ENCODE data around the gene KRT75. TPM values are rescaled to one million over a fixed set of nuclear protein-coding genes. Genes with fewer than 3 reads are reported as not detected.

KRT75 gene
- polyA plus RNA-seq, 1 donor: not detected

GRCh38 chr12:52434760-52435530, 774 bp upstream of the KRT75 start:
- H3K36me3 ChIP-seq (ENCODE audit: control insufficient read depth, insufficient read depth, low read length): no peaks in the 10 kb centered on the region
- DNase-seq: no peak
- H3K4me3 ChIP-seq (ENCODE audit: low read length): no peak overlapping the region

GRCh38 chr12:52433501-52434080, 580 bp downstream of the KRT75 start:
- WGBS (ENCODE audit: insufficient coverage, low lambda C conversion rate): no CpG with 5 or more reads among the region's 12 CpGs
- no peak for DNase-seq
- no peaks in the 10 kb centered on the region for H3K9me3 ChIP-seq (ENCODE audit: control insufficient read depth, low read depth, low read length)
- H3K4me3 ChIP-seq (ENCODE audit: low read length): no peak overlapping the region
- H3K4me1 ChIP-seq (ENCODE audit: control insufficient read depth, insufficient read depth, low read length): no peaks in the 10 kb centered on the region
- no peaks in the 10 kb centered on the region for H3K36me3 ChIP-seq (ENCODE audit: control insufficient read depth, insufficient read depth, low read length)
- no peak overlapping the region for H3K27ac ChIP-seq (ENCODE audit: low read length)
- peaks cover 7% of the 10 kb centered on the region for H3K27me3 ChIP-seq (ENCODE audit: control insufficient read depth, insufficient read depth, low read length)

More at GRCh38 chr12:52434760-52435530, 774 bp upstream of the KRT75 start:
- H3K9me3 ChIP-seq (ENCODE audit: control insufficient read depth, low read depth, low read length): no peaks in the 10 kb centered on the region
- H3K4me1 ChIP-seq (ENCODE audit: control insufficient read depth, insufficient read depth, low read length): no peaks in the 10 kb centered on the region
- H3K27me3 ChIP-seq (ENCODE audit: control insufficient read depth, insufficient read depth, low read length): peaks cover 5% of the 10 kb centered on the region
- H3K27ac ChIP-seq (ENCODE audit: low read length): no peak overlapping the region
- 100% methylated on average over 2 of the region's 6 CpGs for WGBS (ENCODE audit: insufficient coverage, low lambda C conversion rate)

- no peak overlapping the region for H3K4me3 ChIP-seq (ENCODE audit: low read length)
- no CpG with 5 or more reads among the region's 6 CpGs for WGBS (ENCODE audit: insufficient coverage, low lambda C conversion rate)
- no peaks in the 10 kb centered on the region for H3K36me3 ChIP-seq (ENCODE audit: control insufficient read depth, insufficient read depth, low read length)
- no peaks in the 10 kb centered on the region for H3K9me3 ChIP-seq (ENCODE audit: control insufficient read depth, low read depth, low read length)
- DNase-seq: no peak
- H3K27me3 ChIP-seq (ENCODE audit: control insufficient read depth, insufficient read depth, low read length): peaks cover 7% of the 10 kb centered on the region
- no peaks in the 10 kb centered on the region for H3K4me1 ChIP-seq (ENCODE audit: control insufficient read depth, insufficient read depth, low read length)
- no peak overlapping the region for H3K27ac ChIP-seq (ENCODE audit: low read length)
Observed at GRCh38 chr12:52432559-52433207, 1.5 kb downstream of the KRT75 start.

- Histone ChIP-seq H3K27ac (ENCODE audit: low read length) (no peak overlapping the region), H3K9me3 (ENCODE audit: control insufficient read depth, low read depth, low read length) (no peaks in the 10 kb centered on the region), H3K4me3 (ENCODE audit: low read length) (no peak overlapping the region), H3K36me3 (ENCODE audit: control insufficient read depth, insufficient read depth, low read length) (no peaks in the 10 kb centered on the region), H3K27me3 (ENCODE audit: control insufficient read depth, insufficient read depth, low read length) (peaks cover 7% of the 10 kb centered on the region), H3K4me1 (ENCODE audit: control insufficient read depth, insufficient read depth, low read length) (no peaks in the 10 kb centered on the region)
- no CpG with 5 or more reads among the region's 10 CpGs for WGBS (ENCODE audit: insufficient coverage, low lambda C conversion rate)
- no peak for DNase-seq
Observed at GRCh38 chr12:52428121-52428520, 6.0 kb downstream of the KRT75 start.

GRCh38 chr12:52427083-52427482, 7.1 kb downstream of the KRT75 start:
- no CpG with 5 or more reads among the region's 1 CpG for WGBS (ENCODE audit: insufficient coverage, low lambda C conversion rate)
- Histone ChIP-seq H3K27me3 (ENCODE audit: control insufficient read depth, insufficient read depth, low read length) (peaks cover 5% of the 10 kb centered on the region), H3K27ac (ENCODE audit: low read length) (no peak overlapping the region), H3K4me1 (ENCODE audit: control insufficient read depth, insufficient read depth, low read length) (no peaks in the 10 kb centered on the region), H3K36me3 (ENCODE audit: control insufficient read depth, insufficient read depth, low read length) (no peaks in the 10 kb centered on the region), H3K4me3 (ENCODE audit: low read length) (no peak overlapping the region), H3K9me3 (ENCODE audit: control insufficient read depth, low read depth, low read length) (no peaks in the 10 kb centered on the region)
- DNase-seq: no peak

GRCh38 chr12:52426034-52426433, 8.1 kb downstream of the KRT75 start:
- DNase-seq: no peak
- WGBS (ENCODE audit: insufficient coverage, low lambda C conversion rate): 80% methylated on average over 1 of the region's 2 CpGs
- Histone ChIP-seq H3K36me3 (ENCODE audit: control insufficient read depth, insufficient read depth, low read length) (no peaks in the 10 kb centered on the region), H3K4me1 (ENCODE audit: control insufficient read depth, insufficient read depth, low read length) (no peaks in the 10 kb centered on the region), H3K4me3 (ENCODE audit: low read length) (no peak overlapping the region), H3K9me3 (ENCODE audit: control insufficient read depth, low read depth, low read length) (no peaks in the 10 kb centered on the region), H3K27ac (ENCODE audit: low read length) (no peak overlapping the region), H3K27me3 (ENCODE audit: control insufficient read depth, insufficient read depth, low read length) (peaks cover 7% of the 10 kb centered on the region)

GRCh38 chr12:52425466-52425865, 8.7 kb downstream of the KRT75 start:
- no peaks in the 10 kb centered on the region for H3K36me3 ChIP-seq (ENCODE audit: control insufficient read depth, insufficient read depth, low read length)
- DNase-seq: no peak
- no peaks in the 10 kb centered on the region for H3K9me3 ChIP-seq (ENCODE audit: control insufficient read depth, low read depth, low read length)
- H3K27me3 ChIP-seq (ENCODE audit: control insufficient read depth, insufficient read depth, low read length): peaks cover 5% of the 10 kb centered on the region
- no CpG with 5 or more reads among the region's 5 CpGs for WGBS (ENCODE audit: insufficient coverage, low lambda C conversion rate)
- H3K4me3 ChIP-seq (ENCODE audit: low read length): no peak overlapping the region
- H3K4me1 ChIP-seq (ENCODE audit: control insufficient read depth, insufficient read depth, low read length): no peaks in the 10 kb centered on the region
- no peak overlapping the region for H3K27ac ChIP-seq (ENCODE audit: low read length)

GRCh38 chr12:52423661-52424500, 10.3 kb downstream of the KRT75 start:
- Histone ChIP-seq H3K9me3 (ENCODE audit: control insufficient read depth, low read depth, low read length) (no peaks in the 10 kb centered on the region), H3K4me3 (ENCODE audit: low read length) (no peak overlapping the region), H3K4me1 (ENCODE audit: control insufficient read depth, insufficient read depth, low read length) (no peaks in the 10 kb centered on the region), H3K27ac (ENCODE audit: low read length) (no peak overlapping the region), H3K36me3 (ENCODE audit: control insufficient read depth, insufficient read depth, low read length) (no peaks in the 10 kb centered on the region), H3K27me3 (ENCODE audit: control insufficient read depth, insufficient read depth, low read length) (peaks cover 3% of the 10 kb centered on the region)
- DNase-seq: no peak
- WGBS (ENCODE audit: insufficient coverage, low lambda C conversion rate): no CpG with 5 or more reads among the region's 11 CpGs

- no peaks in the 10 kb centered on the region for H3K9me3 ChIP-seq (ENCODE audit: control insufficient read depth, low read depth, low read length)
- no peaks in the 10 kb centered on the region for H3K36me3 ChIP-seq (ENCODE audit: control insufficient read depth, insufficient read depth, low read length)
- DNase-seq: no peak
- no peaks in the 10 kb centered on the region for H3K4me1 ChIP-seq (ENCODE audit: control insufficient read depth, insufficient read depth, low read length)
- peaks cover 3% of the 10 kb centered on the region for H3K27me3 ChIP-seq (ENCODE audit: control insufficient read depth, insufficient read depth, low read length)
- no peak overlapping the region for H3K27ac ChIP-seq (ENCODE audit: low read length)
- WGBS (ENCODE audit: insufficient coverage, low lambda C conversion rate): 70% methylated on average over 5 of the region's 6 CpGs
- H3K4me3 ChIP-seq (ENCODE audit: low read length): no peak overlapping the region
Observed at GRCh38 chr12:52423035-52423434, 11.1 kb downstream of the KRT75 start.

- DNase-seq: no peak
- H3K4me3 ChIP-seq (ENCODE audit: low read length): no peak overlapping the region
- no CpG with 5 or more reads among the region's 1 CpG for WGBS (ENCODE audit: insufficient coverage, low lambda C conversion rate)
- H3K27ac ChIP-seq (ENCODE audit: low read length): no peak overlapping the region
- H3K27me3 ChIP-seq (ENCODE audit: control insufficient read depth, insufficient read depth, low read length): peaks cover 3% of the 10 kb centered on the region
- no peaks in the 10 kb centered on the region for H3K36me3 ChIP-seq (ENCODE audit: control insufficient read depth, insufficient read depth, low read length)
- no peaks in the 10 kb centered on the region for H3K4me1 ChIP-seq (ENCODE audit: control insufficient read depth, insufficient read depth, low read length)
- H3K9me3 ChIP-seq (ENCODE audit: control insufficient read depth, low read depth, low read length): no peaks in the 10 kb centered on the region
Observed at GRCh38 chr12:52419656-52420055, 14.5 kb downstream of the KRT75 start.

Data from large intestine (tissue), 3 donors.